A673 (cell line): Measurements from ENCODE around the gene PARVB. TPM values are rescaled to one million over a fixed set of nuclear protein-coding genes. Genes with fewer than 3 reads are reported as not detected.

ENCODE experiments used
- BruUV-seq: library from RNA; stranded (reverse); fragments of 400-500 nt; replicated peaks from 2 replicates; lab custom pipeline; 2021; lab: Mats Ljungman, UMichigan
- CTCF ChIA-PET: fragments of 300-600 bp; sonication (Branson Sonifier 250); formaldehyde crosslinking; loops from one replicate; lab custom pipeline; 2022; ENCODE audit warnings: antibody characterized with exemption; lab: Charles Lee
- POLR2A ChIA-PET: fragments of 300-600 bp; sonication (Branson Sonifier 250); formaldehyde crosslinking; loops from one replicate; lab custom pipeline; 2022; ENCODE audit warnings: antibody characterized with exemption; ENCODE audit not compliant: low non-redundant PET; lab: Charles Lee
- DNase-seq: peaks from one replicate; pipeline ENCODE4 v3.0.0-alpha.2; 2015; ENCODE audit warnings: low spot score
- H3K27ac ChIP-seq: fragments of 200-600 bp; sonication (generic); 2 replicates; pipeline ENCODE4 v1.5.1; 2016; ENCODE audit warnings: mixed run types, low read depth, mild to moderate bottlenecking, mixed read lengths, antibody characterized with exemption, low read length; ENCODE audit not compliant: poor library complexity, severe bottlenecking
- H3K27me3 ChIP-seq: fragments of 200-600 bp; sonication (generic); replicated peaks from 2 replicates; pipeline ENCODE4 v1.6.1; 2017; ENCODE audit warnings: mixed run types, low read depth, mild to moderate bottlenecking, mixed read lengths, antibody characterized with exemption, low read length; ENCODE audit not compliant: insufficient read depth, poor library complexity
- H3K36me3 ChIP-seq: fragments of 200-600 bp; sonication (generic); 2 replicates; pipeline ENCODE4 v1.6.1; 2016; ENCODE audit warnings: mixed run types, mild to moderate bottlenecking, mixed read lengths, antibody characterized with exemption, low read length; ENCODE audit not compliant: insufficient read depth, poor library complexity, severe bottlenecking
- H3K4me1 ChIP-seq: fragments of 200-600 bp; sonication (generic); 2 replicates; pipeline ENCODE4 v1.6.1; 2017; ENCODE audit warnings: mixed run types, mild to moderate bottlenecking, mixed read lengths, antibody characterized with exemption, low read length; ENCODE audit not compliant: insufficient read depth, poor library complexity, severe bottlenecking
- H3K4me3 ChIP-seq: fragments of 200-600 bp; sonication (generic); 2 replicates; pipeline ENCODE4 v1.5.1; 2016; ENCODE audit warnings: low read depth, mixed run types, mild to moderate bottlenecking, mixed read lengths, low read length; ENCODE audit not compliant: poor library complexity, severe bottlenecking
- H3K9me3 ChIP-seq: fragments of 200-600 bp; sonication (generic); 2 replicates; pipeline ENCODE4 v1.6.1; 2016; ENCODE audit warnings: mixed run types, low read depth, mild to moderate bottlenecking, mixed read lengths, antibody characterized with exemption, low read length; ENCODE audit not compliant: poor library complexity, severe bottlenecking
- EZH2 ChIP-seq: fragments of 200-600 bp; sonication (generic); IDR thresholded peaks from 2 replicates; pipeline ENCODE4 v1.6.1; 2017; ENCODE audit warnings: borderline replicate concordance, low read depth, mild to moderate bottlenecking, mixed read lengths, antibody characterized with exemption, low read length; ENCODE audit not compliant: poor library complexity, severe bottlenecking
- intact Hi-C: fragments of 100-400 bp; cut with micrococcal nuclease; formaldehyde crosslinking; loops from one replicate; pipeline ENCODE4 v1.10.0; 2022; ENCODE audit not compliant: unreplicated experiment
- total RNA-seq: library from RNA; stranded (reverse); gene quantifications from 2 replicates; pipeline ENCODE4 v1.2.3, GENCODE V29; 2021
- TF ChIP-seq, protein P1 (sequence below): fragments of 300-800, 200-600 bp; sonication (generic); conservative IDR thresholded peaks from 2 replicates; pipeline ENCODE4 v1.5.1; 2017; ENCODE audit warnings: low read depth, mild to moderate bottlenecking, antibody characterized with exemption, low read length, moderate library complexity, mixed read lengths

PARVB gene
- total RNA-seq, 1 experiment from 2014 or later = 18.3 TPM

DNA sequence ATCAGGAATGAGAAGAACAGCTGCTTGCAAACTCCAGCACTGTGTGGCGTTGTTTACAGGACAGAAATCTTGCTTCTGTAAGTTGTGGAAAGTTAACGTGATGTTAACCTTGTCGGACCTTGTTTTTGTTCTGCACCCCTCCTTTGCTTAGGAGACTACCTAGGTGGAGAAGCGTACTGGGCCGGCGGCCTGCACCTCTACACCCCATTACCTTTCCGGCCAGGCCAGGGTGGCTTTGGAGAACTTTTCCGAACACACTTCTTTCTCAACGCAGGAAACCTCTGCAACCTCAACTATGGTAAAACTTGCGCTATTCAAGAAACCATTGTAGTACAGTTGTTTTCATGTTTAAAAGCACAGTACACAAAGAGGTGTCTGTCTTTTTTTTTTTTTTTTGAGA lies 35.1 kb upstream of the PARVB start:
- intact Hi-C loops = no loop called here
- Histone ChIP-seq H3K36me3 (peaks cover 57% of the 10 kb centered on the region), H3K4me3 (no peak overlapping the region), H3K27ac (no peak overlapping the region), H3K9me3 (no peaks in the 10 kb centered on the region), H3K27me3 (no peaks in the 10 kb centered on the region), H3K4me1 (no peaks in the 10 kb centered on the region)
- CTCF ChIA-PET = interaction anchor here (0.7 kb wide), 1 partner anchor 583 kb away, joined by 8 read pairs; no protein-coding TSS in a partner anchor
- TF ChIP-seq, protein P1, sequence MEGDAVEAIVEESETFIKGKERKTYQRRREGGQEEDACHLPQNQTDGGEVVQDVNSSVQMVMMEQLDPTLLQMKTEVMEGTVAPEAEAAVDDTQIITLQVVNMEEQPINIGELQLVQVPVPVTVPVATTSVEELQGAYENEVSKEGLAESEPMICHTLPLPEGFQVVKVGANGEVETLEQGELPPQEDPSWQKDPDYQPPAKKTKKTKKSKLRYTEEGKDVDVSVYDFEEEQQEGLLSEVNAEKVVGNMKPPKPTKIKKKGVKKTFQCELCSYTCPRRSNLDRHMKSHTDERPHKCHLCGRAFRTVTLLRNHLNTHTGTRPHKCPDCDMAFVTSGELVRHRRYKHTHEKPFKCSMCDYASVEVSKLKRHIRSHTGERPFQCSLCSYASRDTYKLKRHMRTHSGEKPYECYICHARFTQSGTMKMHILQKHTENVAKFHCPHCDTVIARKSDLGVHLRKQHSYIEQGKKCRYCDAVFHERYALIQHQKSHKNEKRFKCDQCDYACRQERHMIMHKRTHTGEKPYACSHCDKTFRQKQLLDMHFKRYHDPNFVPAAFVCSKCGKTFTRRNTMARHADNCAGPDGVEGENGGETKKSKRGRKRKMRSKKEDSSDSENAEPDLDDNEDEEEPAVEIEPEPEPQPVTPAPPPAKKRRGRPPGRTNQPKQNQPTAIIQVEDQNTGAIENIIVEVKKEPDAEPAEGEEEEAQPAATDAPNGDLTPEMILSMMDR = no peak
- TF ChIP-seq EZH2 = no peak
- no peak for DNase-seq
- no TSS peak for BruUV-seq
- POLR2A ChIA-PET = no interaction called here

DNA sequence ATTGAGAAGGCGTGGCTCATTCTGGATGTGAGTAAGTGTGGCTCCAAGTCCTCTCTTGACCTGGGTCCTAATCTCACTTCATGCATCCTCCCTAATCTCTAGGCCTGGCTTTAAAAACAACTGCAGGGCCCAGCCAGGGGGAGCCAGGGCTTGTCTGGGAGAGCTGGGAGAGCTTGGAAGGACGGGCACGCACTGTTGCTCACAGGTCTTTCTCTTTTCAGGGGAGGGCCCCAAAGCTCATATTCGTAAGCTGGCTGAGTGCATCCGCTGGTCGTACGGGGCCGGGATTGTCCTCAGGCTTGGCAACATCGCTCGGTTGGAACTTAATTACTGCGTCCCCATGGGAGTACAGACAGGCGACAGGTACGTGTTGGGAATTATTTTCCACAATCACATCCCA lies 34.1 kb upstream of the PARVB start:
- H3K27me3 ChIP-seq = no peaks in the 10 kb centered on the region
- no peak for TF ChIP-seq EZH2
- no peaks in the 10 kb centered on the region for H3K9me3 ChIP-seq
- no peak overlapping the region for H3K4me3 ChIP-seq
- ChIA-PET CTCF (no interaction called here), POLR2A (no interaction called here)
- intact Hi-C loops = loop anchor here (10.0 kb wide), 1 partner anchor 365 kb away; no protein-coding TSS in a partner anchor
- peaks cover 61% of the 10 kb centered on the region for H3K36me3 ChIP-seq
- DNase-seq = no peak
- H3K4me1 ChIP-seq = no peaks in the 10 kb centered on the region
- BruUV-seq = no TSS peak
- H3K27ac ChIP-seq = no peak overlapping the region

DNA sequence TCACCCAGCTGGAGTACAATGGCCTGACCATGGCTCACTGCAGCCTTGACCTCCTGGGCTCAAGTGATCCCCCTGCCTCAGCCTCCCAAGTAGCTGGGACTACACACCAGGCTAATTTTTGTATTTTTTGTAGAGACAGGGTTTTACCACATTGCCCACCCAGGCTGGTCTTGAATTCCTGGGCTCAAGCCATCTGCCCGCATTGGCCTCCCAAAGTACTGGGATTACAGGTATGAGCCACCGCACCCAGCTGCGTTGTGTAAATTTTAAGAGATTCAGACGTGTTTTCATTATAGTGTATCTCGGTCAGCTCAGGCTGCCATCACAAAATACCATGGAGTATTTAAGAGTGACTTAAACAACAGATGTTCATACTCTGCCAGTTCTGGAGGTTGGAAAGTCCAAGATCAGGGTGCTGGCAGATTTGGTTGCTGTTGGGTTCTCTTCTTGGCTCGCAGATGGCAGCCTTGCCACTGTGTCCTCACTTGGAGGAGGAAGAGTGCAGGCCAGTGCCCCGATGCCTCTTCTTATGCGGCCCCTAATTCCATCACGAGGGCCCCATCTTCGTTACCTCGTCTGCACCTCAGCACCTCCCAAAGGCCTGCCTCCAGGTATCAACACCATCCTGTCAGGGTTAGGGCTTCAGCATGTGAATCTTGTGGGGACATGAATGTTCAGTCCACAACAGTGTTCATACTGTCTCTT lies 32.6 kb upstream of the PARVB start:
- ChIA-PET POLR2A (no interaction called here), CTCF (interaction anchor here (0.6 to 2.6 kb wide), 2 partner anchors 12 to 634 kb away, joined by 3 to 33 read pairs; no protein-coding TSS in a partner anchor)
- no TSS peak for BruUV-seq
- H3K9me3 ChIP-seq = no peaks in the 10 kb centered on the region
- H3K27ac ChIP-seq = no peak overlapping the region
- DNase-seq = no peak
- no peak overlapping the region for H3K4me3 ChIP-seq
- peaks cover 57% of the 10 kb centered on the region for H3K36me3 ChIP-seq
- peaks cover 3% of the 10 kb centered on the region for H3K4me1 ChIP-seq
- intact Hi-C loops = loop anchor here (10.0 kb wide), 1 partner anchor 363 kb away; no protein-coding TSS in a partner anchor
- H3K27me3 ChIP-seq = no peaks in the 10 kb centered on the region
- TF ChIP-seq EZH2 = no peak
- TF ChIP-seq, protein P1 = no peak
